Middle frontal gyrus (tissue), 1 donor: ENCODE results near the gene DISC1.
"Not testable (repeated sequence)": the region's sequence is repeated elsewhere in the genome, so short reads cannot be mapped to it uniquely, and the experiment has no call there.

Source experiments
- DNase-seq: peaks from one replicate; pipeline ENCODE4 v3.0.0-alpha.2; 2015; ENCODE audit warnings: low spot score; ENCODE audit errors: extremely low spot score

DISC1 gene

GRCh38 chr1:231667896-231668506, 41.4 kb downstream of the DISC1 start:
- no peak for DNase-seq

- no peak for DNase-seq
Observed at GRCh38 chr1:231668826-231669225, 42.2 kb downstream of the DISC1 start.

- DNase-seq: not testable (repeated sequence)
Observed at GRCh38 chr1:231669864-231670621, 43.5 kb downstream of the DISC1 start.

DNA sequence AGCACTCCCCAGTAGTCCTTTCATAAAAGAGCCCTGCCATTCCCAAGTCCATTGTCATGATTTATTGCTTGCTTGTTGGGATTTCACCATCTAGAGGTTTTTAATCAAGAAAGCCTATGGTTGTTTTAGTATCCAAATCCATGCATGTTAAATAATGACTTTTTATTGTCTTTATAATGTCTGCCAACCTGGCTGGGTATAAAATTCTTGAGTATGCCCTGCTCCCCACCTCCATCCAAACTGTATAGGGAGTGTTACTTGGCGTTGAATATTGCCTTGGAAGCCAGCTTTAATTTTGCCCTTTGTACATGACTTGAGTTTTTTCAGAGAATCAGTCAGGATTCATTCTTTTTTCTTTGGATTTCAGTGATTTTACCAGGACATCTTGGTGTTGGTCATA, 44.2 kb downstream of the DISC1 start:
- no peak for DNase-seq

DNA sequence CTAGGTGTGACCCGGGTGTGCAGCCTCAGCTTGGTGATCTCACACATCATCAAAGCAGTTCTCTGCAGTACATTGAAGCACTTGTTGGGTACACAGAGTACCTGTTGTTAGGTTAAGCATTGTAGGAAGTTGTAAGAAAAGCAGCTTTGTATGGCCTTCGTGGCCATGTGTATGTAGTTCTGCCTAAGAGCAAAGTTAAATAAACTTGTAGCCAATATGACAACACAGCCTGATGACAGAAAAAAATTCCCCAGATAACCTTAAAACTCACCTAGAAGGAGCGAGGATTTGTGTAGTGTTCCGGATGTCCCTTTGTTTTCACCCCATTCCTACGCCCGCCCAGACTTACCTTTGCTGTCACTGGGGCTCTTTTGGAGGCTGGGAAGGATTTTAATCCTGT, 48.0 kb downstream of the DISC1 start:
- no peak for DNase-seq

- DNase-seq: no peak
Observed at GRCh38 chr1:231676487-231676886, 49.9 kb downstream of the DISC1 start.

GRCh38 chr1:231677442-231677841, 50.9 kb downstream of the DISC1 start:
- DNase-seq: no peak

GRCh38 chr1:231678011-231678432, 51.4 kb downstream of the DISC1 start:
- no peak for DNase-seq

- DNase-seq: no peak
Observed at GRCh38 chr1:231679109-231679508, 52.5 kb downstream of the DISC1 start.

DNA sequence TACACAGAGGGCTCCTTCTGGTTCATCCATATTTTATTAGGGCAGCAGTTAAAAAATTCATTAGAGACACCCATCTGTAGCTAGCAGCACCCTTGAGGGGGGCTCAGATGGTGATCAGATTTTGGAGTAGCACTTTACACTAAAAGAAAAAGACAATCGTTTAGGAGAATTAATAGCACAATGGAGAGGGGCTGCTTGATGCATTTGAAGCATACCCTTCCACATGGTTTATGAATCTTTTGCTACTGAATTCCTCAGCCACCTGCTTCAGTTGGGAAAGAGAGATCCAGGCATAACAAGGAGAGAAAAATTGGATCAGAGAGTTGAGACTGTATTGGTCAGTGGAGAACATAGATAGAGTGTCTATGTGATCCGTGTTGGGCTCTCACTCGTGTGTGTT, 54.4 kb downstream of the DISC1 start:
- DNase-seq: no peak

- DNase-seq: no peak
Observed at GRCh38 chr1:231682779-231683178, 56.2 kb downstream of the DISC1 start.

- DNase-seq: no peak
Observed at GRCh38 chr1:231683439-231684165, 57.0 kb downstream of the DISC1 start.

- DNase-seq: no peak
Observed at GRCh38 chr1:231684356-231685244, 58.0 kb downstream of the DISC1 start.

- no peak for DNase-seq
Observed at GRCh38 chr1:231686384-231686783, 59.8 kb downstream of the DISC1 start.

DNA sequence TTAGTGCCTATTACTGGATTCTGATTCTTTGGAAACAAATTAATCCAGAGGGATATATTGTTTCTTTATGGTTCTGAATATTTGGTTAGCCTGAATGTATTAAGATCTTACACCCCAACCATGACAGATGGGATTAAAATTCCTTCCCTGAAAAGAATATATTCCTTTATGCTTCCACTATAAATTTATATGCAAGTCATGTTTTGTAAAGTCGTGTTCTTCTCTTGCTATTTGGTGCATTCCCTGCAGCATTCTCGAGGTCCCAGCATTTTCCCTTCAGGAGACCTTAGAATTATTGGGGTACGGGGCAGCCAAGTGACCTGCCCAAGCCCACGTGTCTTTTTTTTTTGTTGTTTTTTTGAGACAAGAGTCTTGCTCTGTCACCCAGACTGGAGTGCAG, 62.4 kb downstream of the DISC1 start:
- no peak for DNase-seq

DNA sequence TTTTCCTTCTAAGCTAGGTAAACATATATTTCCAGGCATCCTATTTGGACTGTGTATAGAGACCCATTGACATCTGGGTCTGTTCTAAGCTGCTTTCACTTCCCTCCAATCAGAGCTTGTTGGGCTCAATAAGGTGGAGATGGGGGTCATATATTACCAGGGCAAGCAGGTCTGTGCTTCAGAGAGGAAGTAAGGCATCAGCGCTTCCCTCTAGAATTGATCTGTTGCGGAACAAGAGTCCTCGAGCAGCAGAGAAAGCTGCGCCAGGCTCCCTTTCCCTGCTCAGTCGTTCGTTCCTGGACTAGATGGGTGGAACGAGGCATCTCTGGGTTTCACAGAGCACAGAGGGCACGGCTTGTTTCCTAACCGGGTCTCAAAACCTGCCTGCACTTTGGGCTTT, 63.5 kb downstream of the DISC1 start:
- DNase-seq: no peak

GRCh38 chr1:231691618-231692259, 65.1 kb downstream of the DISC1 start:
- DNase-seq: no peak

GRCh38 chr1:231693361-231694074, 66.9 kb downstream of the DISC1 start:
- no peak for DNase-seq

DNA sequence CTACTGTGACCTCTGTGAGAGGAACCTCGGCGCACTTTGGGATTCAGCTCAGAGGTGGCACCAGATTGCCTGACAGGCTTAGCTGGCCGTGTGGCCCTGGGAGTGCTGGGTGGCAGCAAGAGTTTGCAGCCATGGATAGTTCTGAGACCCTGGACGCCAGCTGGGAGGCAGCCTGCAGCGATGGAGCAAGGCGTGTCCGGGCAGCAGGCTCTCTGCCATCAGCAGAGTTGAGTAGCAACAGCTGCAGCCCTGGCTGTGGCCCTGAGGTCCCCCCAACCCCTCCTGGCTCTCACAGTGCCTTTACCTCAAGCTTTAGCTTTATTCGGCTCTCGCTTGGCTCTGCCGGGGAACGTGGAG, 67.5 kb downstream of the DISC1 start:
- no peak for DNase-seq

GRCh38 chr1:231694465-231695077, 68.0 kb downstream of the DISC1 start:
- no peak for DNase-seq
